Nephron progenitor cell (in vitro differentiated cells): ENCODE measurements around the gene BCL11B.

Source experiments
- DNase-seq: peaks from one replicate; pipeline ENCODE4 v3.0.0; 2021
- H3K27ac Mint-ChIP-seq: 2 replicates; pipeline ENCODE4 v1.8.0; 2021; ENCODE audit warnings: mild to moderate bottlenecking, moderate library complexity, mixed read lengths
- H3K27me3 Mint-ChIP-seq: 2 replicates; pipeline ENCODE4 v1.8.0; 2021; ENCODE audit warnings: mild to moderate bottlenecking, low read depth, mixed read lengths; ENCODE audit not compliant: poor library complexity
- H3K36me3 Mint-ChIP-seq: 2 replicates; pipeline ENCODE4 v1.8.0; 2021; ENCODE audit warnings: low read depth, mixed read lengths
- H3K4me1 Mint-ChIP-seq: 2 replicates; pipeline ENCODE4 v1.8.0; 2021; ENCODE audit warnings: mixed read lengths
- H3K4me3 Mint-ChIP-seq: 2 replicates; pipeline ENCODE4 v1.8.0; 2021; ENCODE audit warnings: mild to moderate bottlenecking, moderate library complexity, mixed read lengths
- H3K9me3 Mint-ChIP-seq: 2 replicates; pipeline ENCODE4 v1.8.0; 2021; ENCODE audit warnings: mild to moderate bottlenecking, moderate library complexity, mixed read lengths
- CTCF ChIP-seq: fragments of 200-600 bp; sonication (generic); IDR thresholded peaks from 2 replicates; pipeline ENCODE4 v1.5.0; 2021; ENCODE audit warnings: antibody characterized with exemption

BCL11B gene

GRCh38 chr14:99173506-99173905 is 98.5 kb downstream of the BCL11B start:
- no peak for DNase-seq
- no peak for TF ChIP-seq CTCF
- Mint-ChIP-seq H3K36me3 (no peaks in the 10 kb centered on the region), H3K4me3 (no peak overlapping the region), H3K9me3 (no peaks in the 10 kb centered on the region), H3K27ac (no peak overlapping the region), H3K27me3 (no peaks in the 10 kb centered on the region), H3K4me1 (peaks cover 17% of the 10 kb centered on the region)

GRCh38 chr14:99173086-99173485 is 98.9 kb downstream of the BCL11B start:
- no peaks in the 10 kb centered on the region for H3K36me3 Mint-ChIP-seq
- no peak for TF ChIP-seq CTCF
- no peaks in the 10 kb centered on the region for H3K27me3 Mint-ChIP-seq
- DNase-seq: no peak
- H3K9me3 Mint-ChIP-seq: no peaks in the 10 kb centered on the region
- H3K4me3 Mint-ChIP-seq: no peak overlapping the region
- peaks cover 15% of the 10 kb centered on the region for H3K4me1 Mint-ChIP-seq
- H3K27ac Mint-ChIP-seq: no peak overlapping the region

GRCh38 chr14:99171396-99171795 is 100.6 kb downstream of the BCL11B start:
- no peaks in the 10 kb centered on the region for H3K36me3 Mint-ChIP-seq
- H3K9me3 Mint-ChIP-seq: no peaks in the 10 kb centered on the region
- no peak overlapping the region for H3K4me3 Mint-ChIP-seq
- no peak overlapping the region for H3K27ac Mint-ChIP-seq
- no peak for TF ChIP-seq CTCF
- no peaks in the 10 kb centered on the region for H3K27me3 Mint-ChIP-seq
- DNase-seq: no peak
- peaks cover 8% of the 10 kb centered on the region for H3K4me1 Mint-ChIP-seq

GRCh38 chr14:99169776-99170356 is 102.1 kb downstream of the BCL11B start:
- peaks cover 4% of the 10 kb centered on the region for H3K27me3 Mint-ChIP-seq
- H3K4me3 Mint-ChIP-seq: no peak overlapping the region
- no peaks in the 10 kb centered on the region for H3K9me3 Mint-ChIP-seq
- H3K4me1 Mint-ChIP-seq: peaks cover 8% of the 10 kb centered on the region
- no peak overlapping the region for H3K27ac Mint-ChIP-seq
- DNase-seq: no peak
- no peak for TF ChIP-seq CTCF
- no peaks in the 10 kb centered on the region for H3K36me3 Mint-ChIP-seq

GRCh38 chr14:99168330-99168729 is 103.7 kb downstream of the BCL11B start:
- Mint-ChIP-seq H3K9me3 (peaks cover 2% of the 10 kb centered on the region), H3K27ac (no peak overlapping the region), H3K36me3 (no peaks in the 10 kb centered on the region), H3K4me3 (no peak overlapping the region), H3K4me1 (peaks cover 8% of the 10 kb centered on the region), H3K27me3 (peaks cover 7% of the 10 kb centered on the region)
- DNase-seq: no peak
- no peak for TF ChIP-seq CTCF

GRCh38 chr14:99166506-99166905 is 105.5 kb downstream of the BCL11B start:
- Mint-ChIP-seq H3K4me3 (no peak overlapping the region), H3K9me3 (peaks cover 8% of the 10 kb centered on the region), H3K36me3 (no peaks in the 10 kb centered on the region), H3K27me3 (peaks cover 10% of the 10 kb centered on the region), H3K27ac (no peak overlapping the region), H3K4me1 (no peaks in the 10 kb centered on the region)
- no peak for DNase-seq
- no peak for TF ChIP-seq CTCF
